ENCODE data around the gene ZNHIT3.
"Not testable (repeated sequence)": the region's sequence is repeated elsewhere in the genome, so short reads cannot be mapped to it uniquely, and the experiment has no call there.

DNA sequence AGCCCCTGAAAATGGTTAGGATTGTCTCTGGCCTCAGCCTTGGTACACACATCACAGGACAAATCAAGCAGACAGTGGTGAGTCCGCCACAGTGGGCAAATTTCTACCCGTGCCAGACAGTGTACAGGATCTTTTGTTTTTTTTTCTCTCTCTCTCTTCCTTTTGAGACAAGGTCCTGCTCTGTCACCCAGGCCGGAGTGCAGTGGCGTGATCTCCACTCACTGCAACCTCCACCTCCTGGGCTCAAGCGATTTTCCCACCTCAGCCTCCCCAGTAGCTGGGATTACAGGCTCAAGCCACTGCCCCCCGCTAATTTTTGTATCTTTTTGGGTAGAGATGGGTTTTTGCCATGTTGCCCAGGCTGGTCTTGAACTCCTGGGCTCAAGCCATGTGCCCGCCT is 2.5 kb upstream of the ZNHIT3 start:
- TF ChIP-seq, protein P1, sequence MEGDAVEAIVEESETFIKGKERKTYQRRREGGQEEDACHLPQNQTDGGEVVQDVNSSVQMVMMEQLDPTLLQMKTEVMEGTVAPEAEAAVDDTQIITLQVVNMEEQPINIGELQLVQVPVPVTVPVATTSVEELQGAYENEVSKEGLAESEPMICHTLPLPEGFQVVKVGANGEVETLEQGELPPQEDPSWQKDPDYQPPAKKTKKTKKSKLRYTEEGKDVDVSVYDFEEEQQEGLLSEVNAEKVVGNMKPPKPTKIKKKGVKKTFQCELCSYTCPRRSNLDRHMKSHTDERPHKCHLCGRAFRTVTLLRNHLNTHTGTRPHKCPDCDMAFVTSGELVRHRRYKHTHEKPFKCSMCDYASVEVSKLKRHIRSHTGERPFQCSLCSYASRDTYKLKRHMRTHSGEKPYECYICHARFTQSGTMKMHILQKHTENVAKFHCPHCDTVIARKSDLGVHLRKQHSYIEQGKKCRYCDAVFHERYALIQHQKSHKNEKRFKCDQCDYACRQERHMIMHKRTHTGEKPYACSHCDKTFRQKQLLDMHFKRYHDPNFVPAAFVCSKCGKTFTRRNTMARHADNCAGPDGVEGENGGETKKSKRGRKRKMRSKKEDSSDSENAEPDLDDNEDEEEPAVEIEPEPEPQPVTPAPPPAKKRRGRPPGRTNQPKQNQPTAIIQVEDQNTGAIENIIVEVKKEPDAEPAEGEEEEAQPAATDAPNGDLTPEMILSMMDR (IDR thresholded peaks at IDR 0.05; ENCODE audit: low read depth, low read length, poor library complexity, severe bottlenecking), result not testable (repeated sequence)
- TF ChIP-seq EZH2phosphoT487 (IDR thresholded peaks at IDR 0.05; ENCODE audit: borderline replicate concordance, low read length), result not testable (repeated sequence)

Data from DOHH2 (cell line).